Ascending aorta (tissue), 2 donors: ENCODE data around the gene SNRNP70. TPM values are rescaled to one million over a fixed set of nuclear protein-coding genes. Genes with fewer than 3 reads are reported as not detected.
"Not testable (repeated sequence)": the region's sequence is repeated elsewhere in the genome, so short reads cannot be mapped to it uniquely, and the experiment has no call there.

Experiments
- DNase-seq, 2 donors: peaks; one replicate each; pipeline ENCODE4 v3.0.0-alpha.2; 2019; ENCODE audit warnings: low spot score in 2 of 2
- H3K27ac ChIP-seq, 2 donors: fragments of 200-600 bp; sonication (generic); one replicate each; pipeline ENCODE4 v1.5.1; 2016 to 2017; ENCODE audit warnings: mild to moderate bottlenecking in 1 of 2
- H3K27me3 ChIP-seq: fragments of 200-600 bp; sonication (generic); one replicate; pipeline ENCODE4 v1.5.1; 2017
- H3K36me3 ChIP-seq, 2 donors: fragments of 200-600 bp; sonication (generic); one replicate each; pipeline ENCODE4 v1.5.1; 2016
- H3K4me1 ChIP-seq, 2 donors: fragments of 200-600 bp; sonication (generic); one replicate each; pipeline ENCODE4 v1.5.1; 2016 to 2017; ENCODE audit warnings: mild to moderate bottlenecking in 1 of 2
- H3K4me3 ChIP-seq, 2 donors: fragments of 200-600 bp; sonication (generic); one replicate each; pipeline ENCODE4 v1.5.1; 2016 to 2017; ENCODE audit warnings: mild to moderate bottlenecking in 1 of 2
- H3K9me3 ChIP-seq, 2 donors: fragments of 200-600 bp; sonication (generic); one replicate each; pipeline ENCODE4 v1.5.1; 2016
- intact Hi-C: fragments of 100-400 bp; cut with DNase I; formaldehyde crosslinking; loops from one replicate; pipeline ENCODE4 v1.15.1; 2023
- total RNA-seq: library from RNA; depleted of rRNA; stranded (reverse); fragments of >200 nt; gene quantifications from one replicate; pipeline ENCODE4 v1.1.0, GENCODE V29; 2016
- TF ChIP-seq, protein P1 (sequence below), 3 experiments: fragments of 200-600 bp in 2 of 3; fragments of 450-650 bp in 1 of 3; sonication (generic) in 2 of 3; IDR thresholded peaks; one replicate each; pipeline ENCODE4 v1.5.1; 2016 to 2019; ENCODE audit warnings: antibody characterized with exemption in 3 of 3, mild to moderate bottlenecking in 1 of 3, moderate library complexity in 1 of 3

The SNRNP70 gene
- total RNA-seq, 1 donor from 2014 or later: 185 TPM

DNA sequence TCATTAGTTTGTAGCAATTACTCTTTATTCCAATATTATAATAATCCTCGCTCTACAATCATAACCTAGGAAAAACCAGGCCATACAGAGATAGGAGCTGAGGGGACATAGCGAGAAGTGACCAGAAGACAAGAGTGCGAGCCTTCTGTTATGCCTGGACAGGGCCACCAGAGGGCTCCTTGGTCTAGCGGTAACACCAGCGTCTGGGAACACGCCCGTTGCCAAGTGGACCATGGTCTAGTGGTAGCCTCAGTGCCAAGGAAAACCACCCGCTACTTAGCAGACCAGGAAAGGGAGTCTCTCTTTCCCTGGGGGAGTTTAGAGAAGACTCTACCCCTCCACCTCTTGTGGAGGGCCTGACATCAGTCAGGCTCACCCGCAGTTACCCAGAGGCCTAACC lies 10.4 kb upstream of the SNRNP70 start:
- H3K9me3 ChIP-seq, H3K36me3 ChIP-seq, H3K4me1 ChIP-seq, H3K27ac ChIP-seq, H3K4me3 ChIP-seq: not testable (repeated sequence)
- intact Hi-C loops: loop anchor here (1.0 kb wide), 1 partner anchor 133 kb away; no protein-coding TSS in a partner anchor
- peak; percentile 16 to 81 for DNase-seq
- peaks cover 14% of the 10 kb centered on the region for H3K27me3 ChIP-seq
- TF ChIP-seq, protein P1, sequence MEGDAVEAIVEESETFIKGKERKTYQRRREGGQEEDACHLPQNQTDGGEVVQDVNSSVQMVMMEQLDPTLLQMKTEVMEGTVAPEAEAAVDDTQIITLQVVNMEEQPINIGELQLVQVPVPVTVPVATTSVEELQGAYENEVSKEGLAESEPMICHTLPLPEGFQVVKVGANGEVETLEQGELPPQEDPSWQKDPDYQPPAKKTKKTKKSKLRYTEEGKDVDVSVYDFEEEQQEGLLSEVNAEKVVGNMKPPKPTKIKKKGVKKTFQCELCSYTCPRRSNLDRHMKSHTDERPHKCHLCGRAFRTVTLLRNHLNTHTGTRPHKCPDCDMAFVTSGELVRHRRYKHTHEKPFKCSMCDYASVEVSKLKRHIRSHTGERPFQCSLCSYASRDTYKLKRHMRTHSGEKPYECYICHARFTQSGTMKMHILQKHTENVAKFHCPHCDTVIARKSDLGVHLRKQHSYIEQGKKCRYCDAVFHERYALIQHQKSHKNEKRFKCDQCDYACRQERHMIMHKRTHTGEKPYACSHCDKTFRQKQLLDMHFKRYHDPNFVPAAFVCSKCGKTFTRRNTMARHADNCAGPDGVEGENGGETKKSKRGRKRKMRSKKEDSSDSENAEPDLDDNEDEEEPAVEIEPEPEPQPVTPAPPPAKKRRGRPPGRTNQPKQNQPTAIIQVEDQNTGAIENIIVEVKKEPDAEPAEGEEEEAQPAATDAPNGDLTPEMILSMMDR (IDR thresholded peaks at IDR 0.05): peak; percentile 75 to 78 (median 75)

DNA sequence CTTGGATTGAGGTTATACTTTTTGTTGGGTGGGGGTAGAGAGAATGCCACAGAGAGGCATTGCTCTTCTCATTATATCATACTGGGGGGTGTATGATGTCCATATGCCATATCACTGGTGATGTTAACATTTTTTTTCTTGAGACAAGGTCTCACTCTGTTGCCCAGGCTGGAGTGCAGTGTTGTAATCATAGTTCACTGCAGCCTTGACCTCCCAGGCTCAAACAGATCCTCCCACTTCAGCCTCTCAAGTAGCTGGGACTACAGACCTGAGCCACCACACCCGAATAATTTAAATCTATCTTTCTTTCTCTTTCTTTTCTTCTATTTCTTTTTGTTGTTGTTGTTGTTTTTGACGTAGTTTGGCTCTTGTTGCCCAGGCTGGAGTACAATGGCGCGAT lies 4.9 kb upstream of the SNRNP70 start:
- TF ChIP-seq, protein P1 (IDR thresholded peaks at IDR 0.05): no peak
- intact Hi-C loops: no loop called here
- DNase-seq: no peak
- no peaks in the 10 kb centered on the region for H3K4me1 ChIP-seq
- H3K4me3 ChIP-seq: no peak overlapping the region
- H3K27ac ChIP-seq: no peak overlapping the region
- H3K27me3 ChIP-seq: no peaks in the 10 kb centered on the region
- H3K36me3 ChIP-seq: no peaks in the 10 kb centered on the region
- H3K9me3 ChIP-seq: no peaks in the 10 kb centered on the region

DNA sequence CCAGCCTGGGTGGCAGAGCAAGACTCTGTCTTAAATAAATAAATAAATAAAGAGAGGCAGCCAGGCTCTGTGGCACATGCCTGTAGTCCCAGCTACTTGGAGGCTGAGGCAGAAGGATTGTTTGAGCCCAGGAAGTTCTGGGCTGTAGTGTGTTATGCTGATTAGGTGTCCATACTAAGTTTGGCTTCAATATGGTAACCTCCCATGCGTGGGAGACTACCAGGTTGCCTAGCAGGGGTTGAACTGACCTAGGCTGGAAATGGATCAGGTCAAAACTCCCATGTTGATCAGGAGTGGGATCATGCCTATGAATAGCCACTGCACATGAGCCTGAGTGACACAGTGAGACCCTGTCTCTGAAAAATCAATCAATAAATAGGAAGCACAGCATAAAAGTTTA lies 4.0 kb upstream of the SNRNP70 start:
- Histone ChIP-seq H3K4me3 (no peak overlapping the region), H3K36me3 (no peaks in the 10 kb centered on the region), H3K4me1 (peaks cover 2 to 4% of the 10 kb centered on the region in 2 donors), H3K9me3 (no peaks in the 10 kb centered on the region), H3K27me3 (no peaks in the 10 kb centered on the region), H3K27ac (no peak overlapping the region)
- DNase-seq: no peak
- TF ChIP-seq, protein P1 (IDR thresholded peaks at IDR 0.05): no peak
- intact Hi-C loops: no loop called here

DNA sequence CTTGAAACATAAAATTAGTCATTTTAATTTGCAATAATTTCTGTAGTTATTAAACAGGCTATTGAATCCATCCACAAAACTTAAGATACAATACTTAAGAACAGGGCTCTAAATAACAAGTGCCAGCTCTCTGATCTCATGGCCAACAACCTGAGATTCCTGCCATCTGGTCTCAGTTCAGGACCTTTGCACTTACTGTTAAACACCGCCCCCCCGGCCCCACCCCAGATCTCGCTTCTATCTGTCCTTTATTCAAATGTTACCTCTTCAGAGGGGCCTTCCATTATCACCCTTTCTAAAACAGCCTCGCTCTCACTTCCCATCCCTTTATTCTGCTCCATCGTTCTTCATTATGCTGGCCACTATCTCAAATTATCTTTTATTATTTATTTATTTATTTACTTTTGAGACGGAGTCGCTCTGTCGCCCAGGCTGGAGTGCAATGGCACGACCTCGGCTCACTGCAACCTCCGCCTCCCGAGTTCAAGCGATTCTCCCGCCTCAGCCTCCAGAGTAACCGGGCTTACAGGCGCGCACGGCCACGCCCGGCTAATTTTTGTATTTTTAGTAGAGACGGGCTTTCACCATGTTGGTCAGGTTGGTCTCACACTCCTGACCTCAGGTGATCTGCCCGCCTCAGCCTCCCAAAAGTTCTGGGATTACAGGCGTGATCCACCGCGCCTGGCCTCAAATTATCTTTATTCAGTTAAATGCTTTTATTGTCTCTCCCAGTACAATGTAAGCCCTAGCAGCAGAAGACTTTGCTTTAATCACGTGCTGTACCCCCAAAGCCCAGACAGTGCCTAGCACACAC lies 838 bp upstream of the SNRNP70 start:
- H3K4me3 ChIP-seq: peak overlapping the region; percentile 78 to 84
- peak overlapping the region; percentile 62 to 83 for H3K27ac ChIP-seq
- H3K36me3 ChIP-seq: peaks cover 3 to 17% of the 10 kb centered on the region in 2 donors
- intact Hi-C loops: loop anchor here (1.0 kb wide), 1 partner anchor 91 kb away; the partner anchor contains the start of genes GYS1 and RUVBL2
- H3K27me3 ChIP-seq: no peaks in the 10 kb centered on the region
- TF ChIP-seq, protein P1 (IDR thresholded peaks at IDR 0.05): no peak
- DNase-seq: no peak
- no peaks in the 10 kb centered on the region for H3K9me3 ChIP-seq
- H3K4me1 ChIP-seq: peaks cover 9 to 16% of the 10 kb centered on the region in 2 donors

DNA sequence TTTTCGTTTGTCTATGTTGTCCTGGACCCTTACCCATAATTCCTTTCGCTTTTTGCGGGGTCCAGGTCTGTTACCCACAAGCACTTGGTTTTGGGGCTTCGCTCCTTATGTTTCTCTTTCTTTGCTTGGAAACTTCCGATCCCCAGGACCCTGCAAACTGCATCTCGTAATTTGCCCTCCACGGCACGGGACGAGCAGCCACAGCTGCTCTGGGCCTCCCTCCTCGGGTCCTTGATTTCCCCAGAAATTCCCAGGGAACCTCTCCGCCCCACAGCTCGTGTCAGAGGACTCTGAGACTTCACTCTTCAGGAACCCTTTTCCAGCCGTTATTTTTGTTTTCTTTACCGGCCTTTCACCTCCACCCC lies 599 bp downstream of the SNRNP70 start:
- peaks cover 16 to 29% of the 10 kb centered on the region in 2 donors for H3K36me3 ChIP-seq
- peak overlapping the region; percentile 81 to 83 for H3K27ac ChIP-seq
- no peaks in the 10 kb centered on the region for H3K9me3 ChIP-seq
- intact Hi-C loops: loop anchor here (1.0 kb wide), 1 partner anchor 93 kb away; the partner anchor contains the start of genes GYS1 and RUVBL2
- peak overlapping the region; percentile 78 to 84 for H3K4me3 ChIP-seq
- peaks cover 9 to 16% of the 10 kb centered on the region in 2 donors for H3K4me1 ChIP-seq
- TF ChIP-seq, protein P1 (IDR thresholded peaks at IDR 0.05): no peak
- H3K27me3 ChIP-seq: no peaks in the 10 kb centered on the region
- no peak for DNase-seq
